OCI-M2 (cell line): ENCODE measurements around the gene LIN9.

Experiments
- DNase-seq: peaks from one replicate; lab custom pipeline; 2025; ENCODE audit not compliant: unreplicated experiment; lab: John Stamatoyannopoulos, UW

LIN9 gene

DNA sequence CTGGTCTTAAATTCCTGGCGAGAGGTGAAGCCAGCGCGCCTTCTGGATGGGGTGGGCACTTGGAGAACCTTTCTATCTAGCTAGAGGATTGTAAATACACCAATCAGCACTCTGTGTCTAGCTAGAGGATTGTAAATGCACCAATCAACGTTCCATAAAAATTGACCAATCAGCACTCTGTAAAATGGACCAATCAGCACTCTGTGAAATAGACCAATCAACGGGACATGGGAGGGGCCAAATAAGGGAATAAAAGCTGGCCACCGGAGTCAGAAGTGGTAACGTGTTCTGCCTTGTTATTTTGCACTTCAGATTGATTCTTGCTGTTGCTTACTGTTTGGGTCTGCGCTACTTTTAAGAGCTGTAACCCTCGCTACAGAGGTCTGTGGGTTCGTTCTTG, 12.0 kb upstream of the LIN9 start:
- no peak for DNase-seq

DNA sequence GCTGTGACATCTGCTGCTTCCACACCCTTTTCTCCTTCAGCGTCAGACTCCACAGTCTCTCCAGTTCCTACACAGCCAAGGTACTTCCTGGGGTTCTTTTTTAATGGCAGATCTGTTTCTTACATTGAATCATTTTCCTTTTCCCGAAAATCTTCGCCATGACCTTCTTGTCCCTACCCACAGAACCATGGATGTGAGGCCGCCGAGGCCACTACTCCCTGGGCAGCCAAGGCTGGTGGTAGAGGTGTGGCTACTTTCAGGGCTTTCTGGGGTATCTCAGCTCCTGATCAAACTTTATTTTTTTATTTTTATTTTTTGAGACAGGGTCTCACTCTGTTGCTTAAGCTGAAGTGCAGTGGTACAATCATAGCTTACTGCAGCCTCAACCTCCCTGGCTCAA, 9.5 kb upstream of the LIN9 start:
- DNase-seq = no peak

DNA sequence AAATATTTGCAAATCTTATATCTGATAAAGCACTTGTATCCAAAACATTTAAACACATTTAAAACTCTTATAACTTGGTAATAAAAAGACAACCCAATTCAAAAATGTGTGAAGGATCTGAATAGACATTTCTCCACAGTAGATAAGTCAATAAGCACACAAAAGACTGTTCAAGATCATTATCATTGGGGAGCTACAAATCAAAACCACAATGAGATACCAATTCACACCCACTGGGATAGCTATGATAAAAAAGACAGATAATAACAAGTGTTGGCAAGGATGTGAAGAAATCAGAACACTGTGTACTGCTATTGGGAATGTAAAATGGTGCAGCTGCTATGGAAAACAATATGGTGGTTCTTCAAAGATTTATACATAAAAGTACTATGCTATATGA, 5.1 kb upstream of the LIN9 start:
- DNase-seq = no peak

DNA sequence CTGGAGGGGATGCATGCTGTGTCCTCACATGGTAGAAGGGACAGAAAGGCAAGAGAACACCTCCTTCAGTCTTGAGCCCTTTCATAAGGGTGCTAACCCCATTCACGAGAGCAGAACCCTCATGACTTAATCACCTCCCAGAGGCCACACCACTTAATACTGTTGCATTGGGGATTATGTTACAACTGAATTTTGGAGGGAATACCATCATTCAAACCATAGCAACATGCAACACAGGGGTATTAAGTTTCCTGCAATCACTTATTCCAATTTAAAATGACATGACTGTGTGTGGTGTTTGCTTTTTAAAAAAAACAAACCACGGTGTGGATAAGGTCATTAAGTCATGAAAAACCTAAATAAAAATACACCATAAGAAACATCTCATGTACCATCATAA, 3.1 kb upstream of the LIN9 start:
- no peak for DNase-seq

DNA sequence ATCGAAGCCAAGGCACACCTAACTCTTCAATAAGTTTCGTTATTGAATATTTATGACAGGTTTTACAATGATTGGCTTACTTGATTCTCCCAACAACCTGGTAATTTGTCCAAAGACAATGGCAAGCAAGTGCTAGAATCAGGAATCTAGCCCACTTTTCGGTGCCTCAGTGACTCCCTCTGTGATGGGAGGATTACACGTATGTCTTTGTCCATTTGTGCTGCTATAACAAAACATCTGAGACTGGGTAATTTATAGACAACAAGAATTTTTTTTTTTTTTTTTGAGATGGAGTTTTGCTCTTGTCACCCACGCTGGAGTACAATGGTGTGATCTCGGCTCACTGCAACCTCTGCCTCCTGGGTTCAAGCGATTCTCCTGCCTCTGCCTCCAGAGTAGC, 2.4 kb upstream of the LIN9 start:
- DNase-seq = no peak

DNA sequence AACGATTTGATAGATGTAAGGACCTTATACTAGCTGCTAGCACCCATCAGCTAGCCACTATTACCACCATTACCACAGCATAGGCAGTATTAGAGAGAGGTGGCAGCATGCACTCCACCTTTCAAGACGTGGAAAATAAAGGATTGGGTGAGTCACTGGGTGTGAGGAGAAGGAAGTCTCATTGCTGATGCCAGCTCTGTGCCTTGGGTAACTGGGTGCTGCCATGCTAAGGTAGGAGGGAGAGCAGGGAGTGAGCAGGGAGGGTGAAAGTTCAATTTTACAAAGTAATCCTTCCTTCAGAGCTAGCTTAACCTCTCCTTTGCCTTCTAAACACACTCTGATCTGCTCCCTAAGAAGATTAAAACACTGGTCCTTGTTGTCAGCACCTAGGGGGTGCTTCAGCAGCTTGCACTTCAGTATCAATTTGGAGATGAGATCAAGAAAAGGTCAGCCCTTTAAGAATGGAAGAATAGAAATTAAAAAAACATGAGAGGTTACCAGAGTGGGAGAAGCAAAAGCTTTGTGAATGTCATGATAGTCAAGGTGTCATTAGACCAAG, 1.8 kb upstream of the LIN9 start:
- DNase-seq = no peak

DNA sequence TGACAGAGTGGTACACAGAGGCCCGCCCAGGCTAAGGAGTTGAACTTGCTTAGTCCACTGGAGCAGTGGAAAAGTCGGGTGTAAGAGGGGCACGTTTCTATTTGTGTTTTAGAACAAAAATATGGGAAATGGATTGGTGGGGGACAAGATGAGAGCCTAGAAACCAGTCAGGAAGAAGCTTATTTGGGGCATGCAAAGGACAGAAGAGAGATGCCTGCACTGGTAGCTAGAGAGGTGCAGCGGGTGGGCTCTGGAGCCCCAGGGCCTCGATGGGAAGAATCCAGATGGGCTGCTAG, 1.2 kb upstream of the LIN9 start:
- no peak for DNase-seq

DNA sequence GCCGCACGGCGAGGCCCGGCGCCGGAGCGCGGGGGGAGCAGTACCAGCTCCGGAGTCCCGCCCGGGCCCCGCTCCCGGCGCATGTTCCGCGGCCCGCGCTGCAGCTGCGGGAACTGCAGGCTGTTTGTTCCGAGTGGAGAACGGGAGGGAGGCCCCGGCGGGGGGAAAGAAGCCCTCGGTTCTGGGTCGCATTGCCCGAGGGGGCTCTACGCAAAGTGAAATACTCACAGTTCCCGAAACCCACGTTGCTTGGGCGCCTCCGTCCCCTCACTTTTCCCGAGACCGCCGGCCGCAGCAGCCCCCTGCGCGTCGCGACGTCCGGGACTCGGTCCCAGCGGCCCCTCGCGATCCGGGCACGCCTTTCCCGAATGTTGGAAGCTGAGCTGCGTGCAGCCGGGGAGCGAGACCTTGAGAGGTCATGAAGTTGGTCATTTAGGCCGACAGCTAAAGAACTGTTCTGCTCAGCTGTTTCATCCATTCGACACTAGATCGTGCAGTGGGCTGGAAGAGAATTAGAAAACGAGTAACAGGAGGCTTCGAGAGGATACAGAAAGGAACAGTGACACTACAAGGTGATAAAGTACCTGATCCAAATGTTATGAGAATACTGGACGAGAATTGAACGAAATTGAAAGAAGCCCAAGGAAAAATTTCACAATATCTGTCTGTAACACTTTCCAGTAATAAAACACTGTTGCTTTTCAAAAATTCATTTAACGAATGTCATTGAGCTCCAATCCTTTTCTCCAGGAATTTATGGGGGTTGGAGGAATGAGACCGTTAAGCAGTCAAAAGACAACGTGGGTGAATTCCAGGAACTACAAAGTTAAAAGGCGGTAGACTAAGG, 657 bp upstream of the LIN9 start:
- no peak for DNase-seq

DNA sequence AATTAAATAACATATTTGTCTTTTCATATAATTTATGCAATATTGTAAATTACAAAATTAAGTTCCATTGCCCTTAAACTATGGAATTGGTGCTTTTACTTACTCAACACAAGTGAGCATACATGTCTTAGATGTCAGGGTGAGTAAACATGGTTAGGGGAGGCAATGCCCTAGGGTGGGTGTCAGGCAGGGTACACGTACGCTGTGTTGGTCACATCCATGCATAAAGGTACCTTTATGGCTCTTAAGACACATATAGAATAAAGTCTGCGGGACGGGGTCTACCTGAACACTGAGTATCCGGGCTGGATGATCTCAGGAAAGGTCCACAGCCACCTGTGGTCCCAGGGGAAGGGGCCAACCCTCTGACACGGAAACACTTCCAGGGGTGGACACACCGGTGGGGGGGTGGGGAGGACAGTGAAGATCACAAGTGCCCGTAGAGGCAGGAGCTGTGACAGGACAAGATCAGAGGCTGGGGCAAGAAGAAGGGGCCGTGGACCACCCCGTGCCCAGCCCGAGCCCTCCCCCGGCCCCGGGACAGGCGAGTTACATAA, 720 bp downstream of the LIN9 start:
- no peak for DNase-seq

DNA sequence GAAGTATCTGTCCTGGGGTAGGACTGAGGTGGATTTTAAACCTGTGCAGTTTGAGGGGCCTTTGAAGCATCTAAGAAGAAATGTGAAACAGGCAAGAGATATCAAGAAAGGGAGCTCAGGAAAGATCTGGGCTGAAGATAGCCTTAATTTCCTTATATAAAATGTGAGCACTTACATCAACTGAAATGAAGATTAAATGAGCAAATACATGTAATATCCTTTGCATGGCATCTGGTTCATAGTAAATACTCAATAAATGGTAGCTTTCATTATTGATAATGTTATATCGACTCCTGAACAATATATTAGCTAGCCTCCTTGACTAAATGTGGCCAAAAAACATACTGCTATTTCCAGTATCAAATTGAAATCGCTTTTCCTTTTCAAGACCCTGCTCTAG, 2.5 kb downstream of the LIN9 start:
- no peak for DNase-seq

DNA sequence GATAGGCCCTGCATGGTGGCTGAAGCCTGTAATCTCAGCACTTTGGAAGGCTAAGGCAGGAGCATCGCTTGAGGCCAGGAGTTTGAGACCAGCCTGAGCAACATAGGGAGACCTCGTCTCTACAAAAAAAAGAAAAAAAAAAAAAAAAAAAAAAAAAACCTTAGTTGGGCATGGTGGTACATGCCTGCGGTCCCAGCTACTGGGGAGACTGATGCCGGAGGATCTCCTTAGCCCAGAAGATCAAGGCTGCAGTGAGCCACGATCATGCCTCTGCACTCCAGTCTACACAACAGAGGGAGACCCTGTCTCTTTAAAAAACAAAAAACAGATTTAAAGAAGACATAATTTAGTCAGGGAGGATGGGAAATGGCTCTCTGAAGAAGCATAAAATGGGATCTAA, 3.8 kb downstream of the LIN9 start:
- DNase-seq = no peak

DNA sequence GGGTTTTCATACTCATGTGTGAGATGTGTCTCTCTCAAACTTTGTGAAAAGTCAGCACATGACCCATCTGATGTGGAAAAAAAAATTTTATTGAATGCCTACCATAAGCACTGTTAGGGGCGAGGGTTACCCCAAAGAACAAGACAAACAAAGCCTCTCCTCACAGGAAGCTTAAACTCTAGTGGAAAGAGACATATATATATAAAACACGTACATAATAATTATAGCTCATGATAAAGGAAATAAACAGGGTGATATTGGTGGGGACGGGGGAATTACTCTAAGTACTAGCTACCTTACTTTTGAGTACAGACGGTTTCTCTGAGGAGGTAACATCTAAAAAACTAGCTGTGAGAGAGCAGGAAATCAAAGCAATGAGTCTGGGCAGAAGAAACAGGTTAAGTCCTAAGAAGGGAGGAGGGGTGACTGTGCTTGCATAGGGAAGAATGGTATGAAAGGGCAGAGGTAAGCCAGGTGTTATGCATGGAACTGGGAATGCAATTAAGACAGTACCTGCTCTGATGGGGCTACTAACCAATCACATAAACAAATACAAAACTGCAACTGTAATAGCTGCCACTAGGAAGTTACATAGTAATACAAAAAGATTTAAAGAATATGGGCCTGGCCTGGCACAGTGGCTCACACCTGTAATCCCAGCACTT, 4.5 kb downstream of the LIN9 start:
- DNase-seq = no peak

DNA sequence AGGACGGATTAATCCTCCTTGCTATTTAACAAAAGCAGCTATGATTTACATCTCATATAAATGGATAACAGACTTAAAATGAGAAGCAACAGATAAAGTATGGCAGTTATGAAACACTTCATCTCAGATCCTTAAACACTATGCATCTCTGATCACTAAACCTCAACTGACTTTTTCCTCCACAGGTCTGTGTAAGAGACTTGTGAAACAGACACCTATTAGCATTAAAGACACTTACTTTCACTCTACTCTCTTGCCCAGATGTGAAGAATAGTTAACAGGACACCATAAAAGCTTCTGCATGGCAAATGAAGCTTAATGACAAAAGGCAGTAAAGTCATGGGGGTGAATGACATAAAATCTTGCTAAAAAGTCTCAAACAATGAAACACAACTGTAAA, 6.2 kb downstream of the LIN9 start:
- no peak for DNase-seq

DNA sequence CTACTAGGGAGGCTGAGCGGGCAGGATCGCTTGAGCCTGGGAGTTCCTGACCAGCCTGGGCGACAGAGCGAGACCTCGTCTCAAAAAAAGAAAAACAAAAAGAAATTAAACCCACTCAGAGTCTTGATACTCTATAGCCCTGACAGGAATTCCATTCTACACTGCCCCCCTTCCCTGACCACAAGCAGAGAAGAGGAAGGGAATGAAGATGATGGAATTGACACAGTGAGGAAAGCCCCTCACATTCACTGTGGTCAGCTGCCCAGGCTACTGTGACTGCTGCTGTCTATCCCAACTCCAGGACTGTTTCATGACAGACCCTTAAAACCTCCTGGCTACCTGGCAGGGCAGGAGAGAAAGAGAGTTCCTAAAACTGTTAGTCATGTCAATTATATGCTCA, 12.1 kb downstream of the LIN9 start:
- DNase-seq = no peak

DNA sequence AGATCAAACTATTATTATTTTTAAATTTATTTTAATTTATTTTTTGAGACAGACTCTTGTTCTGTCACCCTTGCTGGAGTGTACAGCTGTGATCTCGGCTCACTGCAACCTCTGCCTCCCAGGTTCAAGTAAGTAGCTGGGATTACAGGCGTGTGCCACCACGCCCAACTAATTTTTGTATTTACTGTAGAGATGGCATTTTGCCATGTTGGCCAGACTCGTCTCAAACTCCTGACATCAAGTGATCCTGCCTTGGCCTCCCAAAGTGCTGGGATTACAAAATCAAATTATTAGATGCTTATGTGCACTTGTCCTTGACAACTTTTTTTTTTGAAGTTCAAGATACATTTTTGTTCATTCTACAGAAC, 15.4 kb downstream of the LIN9 start:
- no peak for DNase-seq

DNA sequence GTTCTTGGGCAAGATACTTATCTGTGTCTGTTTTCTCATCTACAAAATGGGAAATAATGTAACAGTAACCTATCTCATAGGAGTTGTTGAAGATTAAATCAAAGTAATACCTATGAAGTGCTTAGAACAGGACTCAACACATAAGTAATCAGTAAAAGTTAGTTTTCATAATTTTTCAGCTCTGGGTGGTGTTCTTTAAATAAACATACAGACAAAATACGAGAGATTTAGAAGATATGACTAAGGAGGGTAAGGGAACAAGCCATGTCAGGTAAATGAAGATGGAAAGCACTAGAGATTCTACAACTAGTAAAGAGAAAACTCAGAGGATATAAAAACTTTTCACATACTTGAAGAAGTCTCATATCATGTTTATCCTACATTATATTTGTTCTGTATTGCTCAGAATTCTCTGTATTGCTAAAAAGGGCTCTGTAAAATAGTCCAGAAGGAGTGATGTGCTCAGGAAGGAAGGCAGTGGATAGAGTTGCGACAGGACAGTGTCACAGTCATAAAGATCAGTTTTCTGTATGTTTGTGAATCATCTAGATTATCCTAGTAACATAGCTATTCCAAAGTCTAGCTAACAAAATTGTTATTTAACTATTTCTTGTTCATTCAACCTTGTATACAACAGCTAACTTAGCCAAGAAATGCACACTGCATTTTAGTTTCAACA, 16.0 kb downstream of the LIN9 start:
- DNase-seq = no peak

DNA sequence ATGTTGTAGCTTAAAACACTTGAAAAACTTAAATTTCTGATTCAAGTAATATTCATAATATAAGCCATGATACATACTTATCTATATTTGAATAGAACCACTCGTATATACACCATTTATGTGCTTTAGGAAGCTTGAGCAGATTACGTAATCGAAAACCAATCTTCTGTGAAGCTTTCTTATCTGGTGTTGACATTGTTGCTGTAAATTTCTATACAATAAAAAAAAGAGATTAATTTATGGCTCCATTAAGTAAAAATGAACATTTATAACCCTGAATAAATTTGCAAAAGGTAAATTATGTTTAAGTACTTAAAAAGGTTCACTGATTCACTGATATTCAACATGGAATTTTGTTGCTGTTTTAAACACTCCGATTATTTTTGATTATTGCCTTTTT, 21.4 kb downstream of the LIN9 start:
- no peak for DNase-seq

DNA sequence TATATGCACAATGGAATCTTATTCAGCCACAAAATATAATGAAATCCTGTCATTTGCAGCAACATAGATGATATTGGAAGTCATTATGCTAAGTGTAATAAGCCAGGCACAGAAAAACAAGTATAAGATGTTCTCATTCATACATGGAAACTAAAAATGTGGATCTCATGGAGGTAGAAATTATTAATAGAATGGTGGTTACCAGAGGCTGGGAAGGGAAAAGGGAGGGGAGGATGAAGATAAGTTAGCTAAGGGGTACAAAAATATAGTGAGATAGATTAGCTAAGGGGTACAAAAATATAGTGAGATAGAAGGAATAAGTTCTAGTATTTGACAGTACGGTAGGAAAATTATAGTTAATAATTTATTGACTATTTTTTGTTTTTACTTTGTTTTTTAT, 27.9 kb downstream of the LIN9 start:
- DNase-seq = no peak

DNA sequence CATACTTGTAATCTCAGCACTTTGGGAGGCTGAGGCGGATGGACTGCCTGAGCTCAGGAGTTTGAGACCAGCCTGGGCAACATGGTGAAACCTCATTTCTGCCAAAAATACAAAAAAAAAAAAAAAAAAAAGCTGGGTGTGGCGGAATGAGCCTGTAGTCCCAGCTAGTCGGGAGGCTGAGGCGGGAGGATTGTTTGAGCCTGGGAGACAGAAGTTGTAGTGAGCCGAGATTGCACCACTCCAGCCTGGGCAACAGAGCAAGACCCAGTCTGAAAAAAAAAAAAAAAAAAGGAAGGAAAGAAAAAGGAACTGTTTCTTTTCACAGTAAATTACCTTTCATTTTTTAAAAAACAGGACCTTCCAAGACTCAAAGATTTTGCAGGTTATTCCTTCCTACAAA, 29.5 kb downstream of the LIN9 start:
- no peak for DNase-seq

DNA sequence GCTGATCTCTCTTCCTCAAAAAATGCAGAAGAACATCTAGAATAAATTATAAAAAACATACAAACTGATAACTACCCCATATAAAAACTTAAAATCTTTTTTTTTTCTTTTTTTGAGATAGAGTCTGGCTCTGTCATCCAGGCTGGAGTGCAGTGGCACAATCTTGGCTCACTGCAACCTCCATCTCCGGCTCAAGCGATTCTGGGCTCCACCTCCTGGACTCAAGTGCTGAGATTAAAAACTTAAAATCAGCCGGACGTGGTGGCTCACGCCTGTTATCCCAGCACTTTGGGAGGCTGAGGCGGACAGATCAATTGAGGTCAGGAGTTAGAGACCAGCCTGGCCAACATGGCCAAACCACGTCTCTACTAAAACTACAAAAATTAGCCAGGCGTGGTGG, 31.1 kb downstream of the LIN9 start:
- no peak for DNase-seq

DNA sequence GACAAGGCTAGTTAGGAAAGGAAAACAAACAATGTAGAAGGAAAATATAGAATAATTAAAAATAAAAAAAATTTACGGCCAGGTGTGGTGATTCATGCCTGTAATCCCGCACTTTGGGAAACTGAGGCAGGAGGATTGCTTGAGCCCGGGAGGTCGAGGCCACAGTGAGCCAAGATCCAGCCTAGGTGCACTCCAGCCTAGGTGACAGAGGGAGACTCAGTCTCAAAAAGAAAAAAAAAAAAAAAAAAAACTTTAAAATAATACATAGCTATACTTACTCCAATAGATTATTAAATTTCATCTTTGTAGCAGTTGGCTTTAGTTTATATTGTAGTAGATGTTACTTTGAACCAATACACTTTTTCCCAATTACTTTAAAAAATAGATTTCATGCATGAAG, 32.0 kb downstream of the LIN9 start:
- DNase-seq = no peak

DNA sequence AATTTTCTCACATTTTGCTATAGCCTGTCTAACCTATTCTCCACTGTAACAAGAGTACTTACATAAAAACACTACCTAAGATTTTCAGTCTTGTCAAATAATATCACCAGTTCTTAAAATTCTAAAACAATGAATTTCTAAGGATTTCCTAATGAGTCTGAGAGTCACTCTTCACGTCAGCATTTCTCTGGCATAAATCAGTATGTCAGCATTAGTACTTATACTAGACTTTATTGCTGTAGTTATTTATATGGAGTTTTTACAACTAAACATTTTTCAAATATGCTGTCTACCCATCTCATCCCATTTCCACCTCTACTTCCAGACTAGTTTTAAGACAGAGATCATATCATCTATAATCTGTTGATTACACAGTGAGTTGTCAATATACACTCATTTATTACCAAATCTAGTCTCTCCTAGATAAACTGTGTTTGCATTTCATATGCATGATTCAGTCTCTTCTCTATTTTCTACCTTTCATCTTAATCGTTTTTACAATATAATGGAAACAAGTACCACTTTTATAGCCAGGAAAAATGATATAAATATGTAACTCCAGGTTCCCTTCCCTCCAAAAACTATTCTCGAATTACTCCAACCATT, 32.8 kb downstream of the LIN9 start:
- DNase-seq = no peak
